ENCODE data around the gene REV3L.

REV3L gene

DNA sequence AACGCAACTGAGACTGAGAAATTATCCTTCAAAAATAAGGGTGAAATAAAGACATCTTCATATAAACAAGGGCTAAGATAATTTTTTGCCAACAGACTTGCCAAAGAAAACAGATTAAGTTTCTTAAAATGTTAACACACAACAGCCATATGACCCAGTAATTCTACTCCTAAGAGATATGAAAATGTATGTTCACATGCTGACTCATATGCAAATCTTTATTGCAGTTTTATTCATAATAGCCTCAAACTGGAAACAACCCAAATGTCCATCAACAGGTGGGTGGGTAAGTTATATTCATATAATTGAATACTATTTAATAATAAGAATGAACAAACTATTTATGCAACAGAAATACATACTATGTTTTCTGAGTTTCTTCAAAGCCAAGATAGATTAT is 140.1 kb downstream of the REV3L start:
- H3K27me3 ChIP-seq (replicated peaks; ENCODE audit: insufficient read depth, low read length) = no peaks in the 10 kb centered on the region
- 0 out of 2 replicates have a peak, but pooled peaks cover 3% of the 10 kb centered on the region for H3F3A ChIP-seq (ENCODE audit: insufficient read depth, low read length)
- H2AFZ ChIP-seq (ENCODE audit: low read length) = no peak overlapping the region
- no peak overlapping the region for H3K9ac ChIP-seq (ENCODE audit: low read length)
- H3K4me2 ChIP-seq (ENCODE audit: low read depth, low read length) = no peak overlapping the region
- H3K4me1 ChIP-seq (ENCODE audit: low read length) = peaks cover 5% of the 10 kb centered on the region; the same call in 1 of the 2 replicates
- no peaks in the 10 kb centered on the region for H3K79me2 ChIP-seq (ENCODE audit: low read length)
- no peak overlapping the region for H3K4me3 ChIP-seq (ENCODE audit: low read length)
- no peaks in the 10 kb centered on the region for H3K36me3 ChIP-seq (replicated peaks; ENCODE audit: insufficient read depth, low read length)
- H4K20me1 ChIP-seq (ENCODE audit: insufficient read depth, low read length) = no peaks in the 10 kb centered on the region
- DNase-seq = no peak
- TF ChIP-seq, protein P1, sequence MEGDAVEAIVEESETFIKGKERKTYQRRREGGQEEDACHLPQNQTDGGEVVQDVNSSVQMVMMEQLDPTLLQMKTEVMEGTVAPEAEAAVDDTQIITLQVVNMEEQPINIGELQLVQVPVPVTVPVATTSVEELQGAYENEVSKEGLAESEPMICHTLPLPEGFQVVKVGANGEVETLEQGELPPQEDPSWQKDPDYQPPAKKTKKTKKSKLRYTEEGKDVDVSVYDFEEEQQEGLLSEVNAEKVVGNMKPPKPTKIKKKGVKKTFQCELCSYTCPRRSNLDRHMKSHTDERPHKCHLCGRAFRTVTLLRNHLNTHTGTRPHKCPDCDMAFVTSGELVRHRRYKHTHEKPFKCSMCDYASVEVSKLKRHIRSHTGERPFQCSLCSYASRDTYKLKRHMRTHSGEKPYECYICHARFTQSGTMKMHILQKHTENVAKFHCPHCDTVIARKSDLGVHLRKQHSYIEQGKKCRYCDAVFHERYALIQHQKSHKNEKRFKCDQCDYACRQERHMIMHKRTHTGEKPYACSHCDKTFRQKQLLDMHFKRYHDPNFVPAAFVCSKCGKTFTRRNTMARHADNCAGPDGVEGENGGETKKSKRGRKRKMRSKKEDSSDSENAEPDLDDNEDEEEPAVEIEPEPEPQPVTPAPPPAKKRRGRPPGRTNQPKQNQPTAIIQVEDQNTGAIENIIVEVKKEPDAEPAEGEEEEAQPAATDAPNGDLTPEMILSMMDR (IDR thresholded peaks at IDR 0.05; ENCODE audit: low read length) = no peak
- H3K9me3 ChIP-seq (replicated peaks; ENCODE audit: insufficient read depth, low read length) = no peaks in the 10 kb centered on the region
- H3K27ac ChIP-seq (ENCODE audit: low read length) = no peak overlapping the region
- no peaks in the 10 kb centered on the region for H3K9me2 ChIP-seq (replicated peaks; ENCODE audit: insufficient read depth, low read length)

DNA sequence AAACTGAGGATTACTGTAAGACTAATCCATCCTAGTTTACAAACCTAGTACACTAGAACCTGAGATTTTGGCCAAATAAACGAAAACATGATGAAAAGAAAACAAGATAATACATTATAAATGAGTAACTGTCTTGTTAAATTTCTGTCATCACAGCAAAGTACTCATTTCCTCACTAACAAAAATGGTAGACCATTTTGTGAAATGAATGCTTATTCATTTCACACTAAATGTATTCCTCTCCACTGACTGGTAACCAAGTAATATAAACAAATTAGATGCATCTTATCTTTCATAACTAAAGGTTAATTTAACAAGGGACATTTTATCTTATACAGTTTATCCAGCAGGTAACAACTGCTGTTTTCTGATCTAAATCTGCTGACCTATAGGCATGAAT is 143.7 kb downstream of the REV3L start:
- Histone ChIP-seq H2AFZ (ENCODE audit: low read length) (no peak overlapping the region), H3K9me2 (replicated peaks; ENCODE audit: insufficient read depth, low read length) (no peaks in the 10 kb centered on the region), H3K4me3 (ENCODE audit: low read length) (no peak overlapping the region), H3K9me3 (replicated peaks; ENCODE audit: insufficient read depth, low read length) (no peaks in the 10 kb centered on the region), H4K20me1 (ENCODE audit: insufficient read depth, low read length) (no peaks in the 10 kb centered on the region), H3K27me3 (replicated peaks; ENCODE audit: insufficient read depth, low read length) (no peaks in the 10 kb centered on the region), H3K4me1 (ENCODE audit: low read length) (peaks cover 5% of the 10 kb centered on the region; the same call in 1 of the 2 replicates), H3K79me2 (ENCODE audit: low read length) (no peaks in the 10 kb centered on the region), H3K9ac (ENCODE audit: low read length) (no peak overlapping the region), H3K36me3 (replicated peaks; ENCODE audit: insufficient read depth, low read length) (no peaks in the 10 kb centered on the region), H3K4me2 (ENCODE audit: low read depth, low read length) (0 out of 2 replicates have a peak overlapping the region, but pooled peaks have one; percentile 16), H3K27ac (ENCODE audit: low read length) (no peak overlapping the region), H3F3A (ENCODE audit: insufficient read depth, low read length) (0 out of 2 replicates have a peak, but pooled peaks cover 3% of the 10 kb centered on the region)
- no peak for DNase-seq
- TF ChIP-seq EZH2 (optimal IDR thresholded peaks at IDR 0.05; ENCODE audit: low read depth, low read length) = no peak
- TF ChIP-seq, protein P1 (IDR thresholded peaks at IDR 0.05; ENCODE audit: low read length) = no peak
- no peak for TF ChIP-seq EZH2phosphoT487 (IDR thresholded peaks at IDR 0.05; ENCODE audit: low read length)

DNA sequence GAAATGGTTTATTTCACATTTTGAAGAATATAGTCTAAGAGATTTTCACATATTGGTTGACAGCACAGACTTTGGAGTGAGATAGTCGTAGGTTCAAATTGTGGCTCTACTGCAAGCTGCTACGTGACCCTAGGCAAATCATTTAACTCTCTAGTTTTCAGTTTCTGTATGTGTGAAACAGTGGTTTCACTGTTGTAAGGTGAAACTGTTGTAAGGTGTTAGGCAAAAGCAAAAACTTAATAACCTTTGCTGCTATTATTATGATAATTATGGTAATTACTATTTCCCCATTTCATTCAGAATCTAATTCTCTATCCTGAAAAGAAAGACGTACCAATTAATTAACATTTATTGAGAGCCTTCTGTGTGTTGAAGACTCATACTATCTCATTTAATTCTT is 144.2 kb downstream of the REV3L start:
- no peak overlapping the region for H3K9ac ChIP-seq (ENCODE audit: low read length)
- H3K79me2 ChIP-seq (ENCODE audit: low read length) = no peaks in the 10 kb centered on the region
- H2AFZ ChIP-seq (ENCODE audit: low read length) = no peak overlapping the region
- H4K20me1 ChIP-seq (ENCODE audit: insufficient read depth, low read length) = no peaks in the 10 kb centered on the region
- TF ChIP-seq EZH2 (optimal IDR thresholded peaks at IDR 0.05; ENCODE audit: low read depth, low read length) (no peak), EZH2phosphoT487 (IDR thresholded peaks at IDR 0.05; ENCODE audit: low read length) (no peak)
- TF ChIP-seq, protein P1 (IDR thresholded peaks at IDR 0.05; ENCODE audit: low read length) = no peak
- peaks cover 5% of the 10 kb centered on the region; the same call in 1 of the 2 replicates for H3K4me1 ChIP-seq (ENCODE audit: low read length)
- H3K27me3 ChIP-seq (replicated peaks; ENCODE audit: insufficient read depth, low read length) = no peaks in the 10 kb centered on the region
- H3K4me2 ChIP-seq (ENCODE audit: low read depth, low read length) = 0 out of 2 replicates have a peak overlapping the region, but pooled peaks have one; percentile 16
- no peak overlapping the region for H3K4me3 ChIP-seq (ENCODE audit: low read length)
- peak; percentile 71 for DNase-seq
- H3F3A ChIP-seq (ENCODE audit: insufficient read depth, low read length) = 0 out of 2 replicates have a peak, but pooled peaks cover 3% of the 10 kb centered on the region
- H3K36me3 ChIP-seq (replicated peaks; ENCODE audit: insufficient read depth, low read length) = no peaks in the 10 kb centered on the region
- no peaks in the 10 kb centered on the region for H3K9me2 ChIP-seq (replicated peaks; ENCODE audit: insufficient read depth, low read length)
- H3K9me3 ChIP-seq (replicated peaks; ENCODE audit: insufficient read depth, low read length) = no peaks in the 10 kb centered on the region
- no peak overlapping the region for H3K27ac ChIP-seq (ENCODE audit: low read length)

Measured in MM.1S (cell line).